ENCODE results near the gene MIR17HG.

Gene MIR17HG

GRCh38 chr13:91369441-91369831, 21.9 kb downstream of the MIR17HG start:
- no peak for DNase-seq

DNA sequence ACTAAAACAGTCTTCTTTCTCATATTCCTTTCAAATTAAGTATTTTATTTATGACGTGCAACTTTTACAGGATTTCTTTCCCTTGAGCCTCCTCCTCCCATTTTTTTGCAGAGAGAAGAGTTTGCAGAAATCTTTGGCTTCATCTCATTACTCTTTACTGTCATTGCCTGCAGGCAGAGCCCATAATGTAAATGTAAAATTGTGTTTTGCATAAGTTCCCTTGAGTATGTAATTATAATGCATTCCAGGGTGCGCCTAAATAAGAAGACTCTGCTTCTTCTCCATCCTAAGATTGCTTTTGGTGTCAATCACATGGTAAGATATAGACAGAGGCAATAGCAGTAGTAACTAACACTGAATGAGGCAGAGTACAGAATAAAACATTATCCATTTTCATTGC, 23.0 kb downstream of the MIR17HG start:
- DNase-seq: no peak

GRCh38 chr13:91372911-91373310, 25.4 kb downstream of the MIR17HG start:
- no peak for DNase-seq

DNA sequence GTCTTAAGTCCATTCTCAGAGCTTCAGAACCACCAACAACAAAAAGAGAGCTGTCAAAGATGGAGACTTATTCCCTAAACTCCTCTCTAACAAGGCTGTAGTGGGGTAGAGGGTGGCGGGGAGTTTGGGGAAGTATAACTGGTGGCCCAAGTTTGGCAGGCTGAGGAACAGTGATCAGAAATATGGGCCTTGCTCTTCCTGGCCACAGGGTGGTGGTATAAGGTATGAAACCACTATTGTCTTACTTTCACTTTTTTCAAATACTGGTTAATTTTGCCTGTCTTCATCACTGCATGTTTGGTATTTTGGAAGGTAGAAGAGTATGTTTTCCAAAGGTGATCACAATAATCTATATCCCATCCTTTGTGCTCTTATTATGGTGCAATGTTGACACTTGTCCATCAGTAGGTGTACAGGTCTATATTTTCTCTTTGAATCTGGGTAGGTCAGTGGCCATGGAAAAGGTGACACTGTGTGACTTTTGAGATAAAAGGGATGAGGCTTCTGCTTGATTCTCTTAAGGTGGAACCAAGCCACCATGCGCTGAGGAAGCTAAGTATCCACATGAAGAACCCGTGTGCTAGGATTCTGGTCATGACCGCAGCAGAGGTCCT, 27.7 kb downstream of the MIR17HG start:
- DNase-seq: peak; percentile 64

- DNase-seq: peak; percentile 18
Observed at GRCh38 chr13:91381371-91381770, 33.9 kb downstream of the MIR17HG start.

DNA sequence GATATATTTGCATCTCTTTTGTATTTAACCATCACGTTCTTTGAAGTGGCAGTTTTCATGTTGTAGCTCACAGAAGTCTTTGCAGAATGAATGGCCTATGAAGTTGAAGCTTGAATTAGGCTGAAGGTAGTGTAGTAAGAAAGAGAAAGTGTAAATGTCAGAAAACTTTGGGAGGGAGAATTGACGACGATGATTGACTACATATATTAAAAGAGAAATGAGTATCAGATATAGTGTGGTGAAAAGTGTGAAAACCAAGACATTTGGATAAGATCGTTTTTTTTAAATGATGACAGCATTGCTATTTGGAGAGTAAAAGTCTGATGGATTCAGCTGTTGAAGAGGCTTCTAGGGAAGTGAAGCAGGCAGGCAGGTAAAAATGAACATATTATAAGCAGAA, 36.3 kb downstream of the MIR17HG start:
- no peak for DNase-seq

DNA sequence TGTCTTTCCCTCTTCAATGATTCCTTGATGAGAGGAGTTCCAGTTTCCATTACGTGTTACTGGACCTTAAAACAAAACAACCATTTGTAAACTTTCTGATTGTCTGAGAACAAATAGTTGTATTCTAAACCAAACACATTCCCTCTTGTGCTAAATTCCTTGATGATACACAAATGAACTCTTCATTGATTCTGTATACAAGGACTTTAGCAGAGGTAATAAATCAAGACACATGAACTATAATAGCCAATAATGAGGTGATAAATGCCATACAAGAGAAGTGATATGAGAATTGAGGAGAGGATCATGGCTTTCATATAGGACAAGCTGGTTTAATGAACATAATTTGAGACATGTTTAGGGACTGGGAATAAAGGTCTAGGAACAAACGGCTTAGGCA, 37.4 kb downstream of the MIR17HG start:
- DNase-seq: no peak

DNA sequence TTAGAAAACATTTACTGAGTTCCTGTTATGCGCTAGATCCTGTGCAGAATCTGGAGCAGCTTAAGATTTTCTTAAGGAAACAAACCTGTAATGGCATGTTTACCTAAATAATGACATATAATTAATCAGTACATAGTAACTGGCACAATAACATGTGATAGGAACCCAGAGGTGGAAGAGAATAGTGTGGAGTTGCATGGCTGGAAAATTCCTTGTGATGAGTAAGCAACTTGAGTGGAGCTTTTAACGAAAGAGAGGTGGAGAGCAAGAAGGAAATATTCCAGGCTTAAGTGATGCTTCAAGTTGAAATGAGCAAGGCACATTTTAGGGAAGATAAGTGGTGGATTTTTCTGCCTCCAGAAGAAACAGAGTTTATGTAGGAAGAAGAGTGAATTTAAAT, 41.7 kb downstream of the MIR17HG start:
- DNase-seq: no peak

DNA sequence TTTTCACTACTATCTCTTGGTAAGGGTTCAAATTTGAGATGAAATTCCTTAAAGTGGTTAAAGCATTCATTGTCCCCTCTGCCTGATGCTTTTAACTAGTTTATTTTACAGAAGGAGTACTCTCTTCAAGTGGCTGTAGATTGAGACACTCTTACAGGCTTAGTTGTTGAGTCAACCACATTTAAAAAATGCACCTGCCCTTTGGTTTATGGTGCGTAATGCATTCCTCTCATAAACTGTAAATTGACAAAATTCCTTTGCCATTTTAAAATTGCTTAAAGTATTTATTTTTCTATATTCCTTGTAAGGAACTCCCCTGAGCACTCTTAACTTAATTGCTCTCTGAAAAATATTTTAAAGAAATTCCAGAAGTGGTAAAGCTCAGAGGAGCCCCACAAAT, 50.1 kb downstream of the MIR17HG start:
- DNase-seq: no peak

DNA sequence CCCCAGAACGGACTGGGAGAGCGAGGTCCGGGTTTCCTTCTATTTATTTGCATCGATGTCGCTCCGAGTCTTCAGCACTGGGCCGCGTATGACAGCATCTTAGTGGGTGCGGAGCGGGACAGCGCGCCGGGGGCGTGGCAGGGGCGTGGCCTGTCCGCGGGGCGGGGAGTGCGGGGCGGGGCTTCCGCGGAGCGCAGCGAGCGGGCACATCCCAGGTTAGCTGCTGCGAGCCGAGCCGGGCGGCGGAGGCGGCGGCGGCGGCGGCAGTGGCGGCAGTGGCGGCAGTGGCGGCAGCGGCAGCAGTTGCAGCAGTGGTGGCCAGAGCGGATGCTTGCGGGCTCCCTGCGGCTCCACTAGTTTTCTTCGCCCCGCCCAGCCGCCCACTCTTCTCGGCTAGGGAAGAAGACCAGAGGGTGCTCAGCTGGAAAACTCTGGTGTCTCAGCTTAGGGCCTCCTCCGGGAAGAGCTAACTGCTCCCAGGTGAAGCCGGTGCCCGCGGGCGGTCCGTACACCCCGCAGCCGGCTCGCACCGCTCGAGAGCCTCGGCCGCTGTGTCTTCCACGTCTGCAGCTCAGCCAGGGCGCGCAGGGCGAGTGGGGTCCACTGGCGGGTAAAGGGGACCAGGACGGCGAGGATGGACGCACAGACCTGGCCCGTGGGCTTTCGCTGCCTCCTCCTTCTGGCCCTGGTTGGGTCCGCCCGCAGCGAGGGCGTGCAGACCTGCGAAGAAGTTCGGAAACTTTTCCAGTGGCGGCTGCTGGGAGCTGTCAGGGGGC, 51.1 kb downstream of the MIR17HG start, which contains the start of gene GPC5:
Gene GPC5, plus strand, starts transcription at position 209 of the 776 bp plus-strand sequence.
- peak; percentile 67 for DNase-seq

DNA sequence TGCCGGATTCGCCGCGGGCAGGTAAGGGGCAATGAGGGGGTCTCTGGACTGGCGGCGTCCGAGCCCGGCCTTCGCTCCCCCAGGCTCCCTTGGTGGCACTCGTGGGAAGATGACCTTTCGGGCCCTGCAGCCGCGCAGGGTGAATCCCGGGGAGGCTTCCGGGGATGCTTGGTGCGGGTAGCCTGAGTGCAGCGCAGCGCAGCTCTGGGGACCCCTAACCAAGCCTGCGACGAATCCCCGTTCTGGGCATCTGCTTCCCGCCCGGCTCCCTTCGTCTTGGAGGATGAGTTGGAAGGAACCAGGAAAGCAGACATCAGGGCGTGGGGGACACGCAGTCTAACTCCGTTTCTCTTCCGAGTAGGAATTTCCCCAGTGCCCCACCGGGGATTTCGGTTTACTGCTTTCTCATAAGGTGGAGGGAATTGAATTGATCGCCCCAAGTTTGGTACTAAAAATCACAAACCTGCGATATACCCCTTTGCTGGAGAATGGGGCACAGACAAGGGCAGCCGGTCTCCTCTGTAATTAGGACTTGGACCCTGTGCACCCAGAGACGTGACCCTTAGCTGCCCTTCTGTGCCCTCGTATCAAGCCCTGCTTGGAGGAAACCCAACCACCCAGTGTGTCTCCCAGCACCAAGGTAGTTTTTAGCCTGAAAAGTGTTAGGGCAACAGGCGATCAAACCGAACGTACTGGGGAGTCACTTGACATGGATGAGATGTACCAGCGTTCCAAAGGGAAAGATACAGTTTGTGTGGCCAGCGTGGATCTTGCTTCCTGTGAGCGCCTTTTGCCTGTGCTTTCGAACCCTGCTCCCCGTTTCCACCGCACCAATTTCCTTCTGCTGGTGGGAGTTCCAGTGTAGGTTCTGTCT, 51.9 kb downstream of the MIR17HG start:
- DNase-seq: no peak

GRCh38 chr13:91400063-91400399, 52.5 kb downstream of the MIR17HG start:
- no peak for DNase-seq

GRCh38 chr13:91400671-91401070, 53.2 kb downstream of the MIR17HG start:
- no peak for DNase-seq

DNA sequence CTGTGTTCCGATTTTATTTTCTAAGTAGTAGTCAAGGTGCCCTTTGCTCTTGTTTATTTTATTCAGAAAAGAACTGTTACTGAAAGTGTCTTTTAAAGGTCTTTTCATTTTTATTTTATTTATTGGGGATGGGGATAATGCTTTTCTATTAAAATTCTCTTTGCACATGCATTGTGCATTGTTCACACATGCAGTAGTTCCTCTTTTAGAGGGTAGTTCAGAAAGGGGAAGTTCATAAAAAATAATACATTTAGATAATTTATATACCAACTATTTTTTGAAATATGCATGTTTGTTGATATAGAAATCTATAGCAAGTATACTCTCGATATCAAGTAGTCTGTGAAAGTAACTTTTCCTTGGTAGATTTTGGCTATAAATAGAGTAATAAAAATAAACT, 54.4 kb downstream of the MIR17HG start:
- DNase-seq: no peak
